Subcutaneous preadipocyte (primary cell): Measurements from ENCODE around the gene ARHGEF19. TPM values are rescaled to one million over a fixed set of nuclear protein-coding genes. Genes with fewer than 3 reads are reported as not detected.

ENCODE experiments used
- small RNA-seq: library from RNA; depleted of rRNA; stranded (forward); fragments of <200 nt; gene quantifications from one replicate; pipeline ENCODE3, GENCODE V24; 2012
- total RNA-seq: library from RNA; depleted of rRNA; stranded (reverse); fragments of >200 nt; gene quantifications from 2 replicates; pipeline ENCODE4 v1.2.3, GENCODE V29; 2012

ARHGEF19 gene
- 2.6 and 2.9 TPM in 2 replicates for total RNA-seq

GRCh38 chr1:16212251-16212961 is at the start of gene ARHGEF19:
Gene ARHGEF19 (minus strand): TSS chr1:16212652. CDS start chr1:16209054, 3,598 bp downstream.

GRCh38 chr1:16236511-16237342 is 24.3 kb upstream of the ARHGEF19 start, which contains the start of gene CPLANE2:
Gene CPLANE2 (minus strand): TSS chr1:16237183. CDS start chr1:16236742, 441 bp downstream.

DNA sequence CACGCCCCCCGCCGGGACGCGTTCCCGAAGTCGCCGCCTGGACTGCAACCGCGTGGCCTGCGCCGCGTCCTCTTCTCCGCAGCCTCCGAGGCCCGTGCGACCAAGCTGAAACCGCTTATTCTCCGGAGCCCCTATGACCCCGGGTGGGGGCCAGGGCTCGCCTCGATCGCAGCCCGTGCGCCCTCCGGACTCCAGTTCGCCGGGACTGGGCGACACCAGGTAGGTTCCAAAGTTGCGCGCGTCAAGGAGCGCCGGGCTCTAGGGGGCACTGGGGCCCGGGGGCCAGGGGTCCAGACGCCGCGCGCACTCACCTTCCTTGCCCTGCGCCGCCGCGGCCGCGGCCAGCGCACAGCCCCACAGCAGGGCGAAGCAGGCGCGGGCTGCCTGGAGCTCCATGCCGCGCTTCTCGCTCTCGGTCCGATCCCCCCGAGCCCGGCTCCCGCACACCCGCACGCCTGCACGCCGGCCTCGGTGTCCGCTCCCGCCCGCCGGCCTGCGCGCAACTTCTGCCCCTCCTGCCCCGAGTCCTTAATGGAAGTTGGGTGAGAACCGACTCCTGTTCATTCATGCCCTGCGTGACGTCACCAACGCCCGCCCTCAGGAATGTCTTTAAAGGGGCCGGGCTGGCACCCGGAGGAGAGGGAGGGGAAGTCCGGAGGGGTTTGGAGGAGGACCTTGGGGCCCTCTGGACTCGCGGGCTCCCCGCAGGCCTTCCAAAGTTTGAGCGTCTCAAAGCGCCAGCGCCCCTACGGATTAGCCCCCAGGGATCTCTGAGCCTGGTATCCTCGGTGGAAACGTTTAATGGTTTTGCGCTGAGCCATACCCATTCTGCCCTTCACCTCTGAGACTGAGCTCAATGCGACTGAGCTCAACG is 56.7 kb downstream of the ARHGEF19 start, which contains the start of gene EPHA2:
EPHA2 (minus strand) TSS at position 533 of the 874 bp plus-strand sequence; CDS start at position 396, 137 bp downstream.

Small RNAs within 50 kb of the gene (small RNA-seq; reads per million reads assigned to genes)
- 0.25 reads per million for gene MT1XP1

Other genes with a start within 250 kb of the ARHGEF19 start
- 27.2 and 30.5 TPM in 2 replicates for gene ZBTB17, start 236.6 kb downstream of the ARHGEF19 start, total RNA-seq
- not detected in 2 replicates for gene SRARP, start 208.4 kb downstream of the ARHGEF19 start, total RNA-seq
- under 0.01 and 0.20 TPM in 2 replicates for gene HSPB7, start 194.6 kb downstream of the ARHGEF19 start, total RNA-seq
- gene CLCNKA, start 190.6 kb downstream of the ARHGEF19 start, total RNA-seq = not detected in 2 replicates
- not detected in 2 replicates for gene CLCNKB, start 168.9 kb downstream of the ARHGEF19 start, total RNA-seq
- under 0.01 and 0.37 TPM in 2 replicates for gene FAM131C, start 139.0 kb downstream of the ARHGEF19 start, total RNA-seq
- gene EPHA2, start 56.6 kb downstream of the ARHGEF19 start, total RNA-seq = 0.73 and 6.8 TPM in 2 replicates
- 8.2 and 8.8 TPM in 2 replicates for gene CPLANE2, start 24.5 kb upstream of the ARHGEF19 start, total RNA-seq
- 10.4 and 11.0 TPM in 2 replicates for gene FBXO42, start 139.8 kb upstream of the ARHGEF19 start, total RNA-seq
- gene SZRD1, start 154.6 kb upstream of the ARHGEF19 start, total RNA-seq = 69.4 and 74.5 TPM in 2 replicates
- not detected in 2 replicates for gene SPATA21, start 224.8 kb upstream of the ARHGEF19 start, total RNA-seq
- 55.9 and 56.3 TPM in 2 replicates for gene NECAP2, start 228.1 kb upstream of the ARHGEF19 start, total RNA-seq